IMR-90 (cell line): ENCODE results near the gene PARVB. TPM values are rescaled to one million over a fixed set of nuclear protein-coding genes. Genes with fewer than 3 reads are reported as not detected.

Source experiments
- ATAC-seq: fragments of 200-7000 bp; cut with Tn5 transposase; 2 replicates; pipeline ENCODE4 v1.9.1; 2020; ENCODE audit warnings: low read depth, mild to moderate bottlenecking, moderate library complexity
- BruUV-seq: library from RNA; stranded (reverse); fragments of 400-500 nt; replicated peaks from 2 replicates; lab custom pipeline; 2021; lab: Mats Ljungman, UMichigan
- CTCF ChIA-PET: fragments of 300-600 bp; formaldehyde crosslinking; extraction: SDS; loops from one replicate; lab custom pipeline; 2021; ENCODE audit warnings: antibody characterized with exemption; lab: Yijun Ruan, JAX
- POLR2A ChIA-PET: fragments of 300-600 bp; sonication (Branson Sonifier 250); formaldehyde crosslinking; loops from one replicate; lab custom pipeline; 2022; ENCODE audit warnings: antibody characterized with exemption; ENCODE audit not compliant: unreplicated experiment; lab: Charles Lee
- DNase-seq: peaks from one replicate; pipeline ENCODE4 v3.0.0; 2013
- H2AFZ ChIP-seq: replicated peaks from 2 replicates; pipeline ENCODE3; 2013; ENCODE audit warnings: low read length, mild to moderate bottlenecking; ENCODE audit not compliant: poor library complexity
- H2AK5ac ChIP-seq: 2 replicates; pipeline ENCODE4 v1.6.1; 2013; ENCODE audit warnings: low read depth, low read length, inconsistent platforms
- H2AK9ac ChIP-seq: replicated peaks from 2 replicates; pipeline ENCODE3; 2013; ENCODE audit warnings: mild to moderate bottlenecking, low read depth, low read length, moderate library complexity; ENCODE audit not compliant: poor library complexity
- H2BK120ac ChIP-seq: 2 replicates; pipeline ENCODE4 v1.6.1; 2013; ENCODE audit warnings: low read depth, low read length, inconsistent platforms
- H2BK15ac ChIP-seq: 3 replicates; pipeline ENCODE4 v1.6.1; 2013; ENCODE audit warnings: low read depth, low read length, inconsistent platforms
- H2BK20ac ChIP-seq: 2 replicates; pipeline ENCODE4 v1.6.1; 2013; ENCODE audit warnings: low read depth, mild to moderate bottlenecking, inconsistent platforms, low read length, moderate library complexity
- H2BK5ac ChIP-seq: 2 replicates; pipeline ENCODE4 v1.6.1; 2013; ENCODE audit warnings: mild to moderate bottlenecking, low read depth, low read length, inconsistent platforms; ENCODE audit not compliant: poor library complexity, severe bottlenecking
- H3K14ac ChIP-seq: replicated peaks from 2 replicates; pipeline ENCODE4 v1.6.1; 2013; ENCODE audit warnings: low read depth, low read length, inconsistent platforms
- H3K18ac ChIP-seq: 2 replicates; pipeline ENCODE4 v1.6.1; 2013; ENCODE audit warnings: low read depth, low read length, control low read depth
- H3K23ac ChIP-seq: 2 replicates; pipeline ENCODE4 v1.6.1; 2013; ENCODE audit warnings: low read depth, low read length, inconsistent platforms
- H3K27ac ChIP-seq: 2 replicates; pipeline ENCODE4 v1.5.1; 2013; ENCODE audit warnings: mild to moderate bottlenecking, control low read depth, low read length; ENCODE audit not compliant: insufficient read depth
- H3K27me3 ChIP-seq: 2 replicates; pipeline ENCODE4 v1.6.1; 2013; ENCODE audit warnings: low read length; ENCODE audit not compliant: control insufficient read depth, insufficient read depth
- H3K36me3 ChIP-seq: 2 replicates; pipeline ENCODE4 v1.6.1; 2013; ENCODE audit warnings: low read length, mixed read lengths; ENCODE audit not compliant: control insufficient read depth, insufficient read depth
- H3K4ac ChIP-seq: 2 replicates; pipeline ENCODE4 v1.6.1; 2013; ENCODE audit warnings: low read depth, low read length, inconsistent platforms
- H3K4me1 ChIP-seq: 2 replicates; pipeline ENCODE4 v1.6.1; 2013; ENCODE audit warnings: low read length, mixed read lengths; ENCODE audit not compliant: control insufficient read depth, insufficient read depth
- H3K4me2 ChIP-seq: 2 replicates; pipeline ENCODE4 v1.6.1; 2013; ENCODE audit warnings: low read depth, mild to moderate bottlenecking, control low read depth, low read length, moderate library complexity
- H3K4me3 ChIP-seq: 2 replicates; pipeline ENCODE4 v1.5.1; 2013; ENCODE audit warnings: low read depth, mild to moderate bottlenecking, control low read depth, low read length, moderate library complexity; ENCODE audit not compliant: insufficient read depth
- H3K56ac ChIP-seq: 2 replicates; pipeline ENCODE4 v1.6.1; 2013; ENCODE audit warnings: low read length, inconsistent platforms; ENCODE audit not compliant: insufficient read depth; ENCODE audit errors: extremely low read depth
- H3K79me1 ChIP-seq, 2 experiments: 2 replicates each; pipeline ENCODE4 v1.6.1; 2013; ENCODE audit warnings: low read length in 2 of 2, inconsistent platforms in 1 of 2, low read depth in 1 of 2
- H3K9ac ChIP-seq: 2 replicates; pipeline ENCODE4 v1.6.1; 2013; ENCODE audit warnings: low read depth, low read length, control low read depth
- H3K9me1 ChIP-seq: 2 replicates; pipeline ENCODE4 v1.6.1; 2013; ENCODE audit warnings: low read length, inconsistent platforms; ENCODE audit not compliant: insufficient read depth
- H3K9me3 ChIP-seq: 2 replicates; pipeline ENCODE4 v1.6.1; 2013; ENCODE audit warnings: low read length; ENCODE audit not compliant: control insufficient read depth, insufficient read depth
- H4K20me1 ChIP-seq: 2 replicates; pipeline ENCODE4 v1.6.1; 2013; ENCODE audit warnings: low read length, inconsistent platforms; ENCODE audit not compliant: insufficient read depth
- H4K5ac ChIP-seq: 2 replicates; pipeline ENCODE4 v1.6.1; 2013; ENCODE audit warnings: mild to moderate bottlenecking, low read depth, low read length, control low read depth
- H4K8ac ChIP-seq, 2 experiments: 2 replicates each; pipeline ENCODE4 v1.6.1; 2013; ENCODE audit warnings: low read depth in 2 of 2, low read length in 2 of 2, control low read depth in 1 of 2, inconsistent platforms in 1 of 2
- H4K91ac ChIP-seq: 2 replicates; pipeline ENCODE4 v1.6.1; 2013; ENCODE audit warnings: low read depth, low read length, inconsistent platforms; ENCODE audit not compliant: insufficient read depth
- BHLHE40 ChIP-seq: fragments of 150-350 bp; IDR thresholded peaks from 2 replicates; pipeline ENCODE4 v1.6.1; 2016; ENCODE audit warnings: mild to moderate bottlenecking, low read depth, low read length
- CEBPB ChIP-seq: IDR thresholded peaks from 2 replicates; pipeline ENCODE4 v1.6.1; 2012; ENCODE audit warnings: low read depth, low read length, improper control_type of control experiment
- FOS ChIP-seq: fragments of 150-350 bp; IDR thresholded peaks from 2 replicates; pipeline ENCODE4 v1.6.1; 2016; ENCODE audit warnings: low read depth, low read length
- MAFK ChIP-seq: IDR thresholded peaks from 2 replicates; pipeline ENCODE4 v1.6.1; 2012; ENCODE audit warnings: low read depth, low read length, improper control_type of control experiment
- MXI1 ChIP-seq: IDR thresholded peaks from 2 replicates; pipeline ENCODE4 v1.6.1; 2012; ENCODE audit warnings: low read depth, mild to moderate bottlenecking, low read length, moderate library complexity, borderline replicate concordance
- NFE2L2 ChIP-seq: fragments of 150-350 bp; IDR thresholded peaks from 2 replicates; pipeline ENCODE4 v1.6.1; 2016; ENCODE audit warnings: low read depth, mild to moderate bottlenecking, low read length
- RAD21 ChIP-seq: IDR thresholded peaks from 2 replicates; pipeline ENCODE4 v1.6.1; 2012; ENCODE audit warnings: low read length, improper control_type of control experiment
- RFX5 ChIP-seq: IDR thresholded peaks from 2 replicates; pipeline ENCODE4 v1.8.0; 2012; ENCODE audit warnings: low read depth, mild to moderate bottlenecking, low read length, moderate library complexity
- USF2 ChIP-seq: fragments of 150-350 bp; IDR thresholded peaks from 2 replicates; pipeline ENCODE4 v1.6.1; 2017; ENCODE audit warnings: mild to moderate bottlenecking, antibody characterized with exemption, low read length, low read depth
- WGBS, 2 experiments: methylation state at CpG; one replicate each; pipeline versions ENCODE4 v1.1.5 to v1.1.7; 2013; ENCODE audit warnings: missing lambda C conversion rate in 2 of 2; ENCODE audit not compliant: insufficient read length in 1 of 2; ENCODE audit errors: extremely low coverage in 2 of 2; 5-methylcytosine and 5-hydroxymethylcytosine counted together
- dilution Hi-C: fragments of 300-500 bp; cut with HindIII; formaldehyde crosslinking; loops from one replicate; pipeline ENCODE4 v1.14.3; 2018; ENCODE audit warnings: low sequenced_read_pairs; ENCODE audit not compliant: unreplicated experiment
- in situ Hi-C: fragments of 300-500 bp; cut with MboI; formaldehyde crosslinking; loops from 3 replicates; pipeline ENCODE4 v1.14.3; 2019; ENCODE audit warnings: low sequenced_read_pairs, inconsistent platforms, mixed read lengths
- intact Hi-C: fragments of 100-400 bp; cut with micrococcal nuclease; formaldehyde crosslinking; loops from 2 replicates; pipeline ENCODE4 v1.10.0; 2022
- polyA plus RNA-seq, 3 experiments: library from polyadenylated mRNA; depleted of rRNA; stranded (reverse); fragments of >200 nt; gene quantifications; 2 replicates each; pipeline ENCODE4 v1.2.3, GENCODE V29; 2012; ENCODE audit warnings: low replicate concordance in 1 of 3
- total RNA-seq: library from RNA; depleted of rRNA; stranded (reverse); fragments of >200 nt; gene quantifications from 2 replicates; pipeline ENCODE4 v1.2.3, GENCODE V29; 2012

Gene PARVB
- total and polyA plus RNA-seq, 2 of the 4 experiments (the other 2 are of a cell fraction): 44.3 to 53.9 TPM

DNA sequence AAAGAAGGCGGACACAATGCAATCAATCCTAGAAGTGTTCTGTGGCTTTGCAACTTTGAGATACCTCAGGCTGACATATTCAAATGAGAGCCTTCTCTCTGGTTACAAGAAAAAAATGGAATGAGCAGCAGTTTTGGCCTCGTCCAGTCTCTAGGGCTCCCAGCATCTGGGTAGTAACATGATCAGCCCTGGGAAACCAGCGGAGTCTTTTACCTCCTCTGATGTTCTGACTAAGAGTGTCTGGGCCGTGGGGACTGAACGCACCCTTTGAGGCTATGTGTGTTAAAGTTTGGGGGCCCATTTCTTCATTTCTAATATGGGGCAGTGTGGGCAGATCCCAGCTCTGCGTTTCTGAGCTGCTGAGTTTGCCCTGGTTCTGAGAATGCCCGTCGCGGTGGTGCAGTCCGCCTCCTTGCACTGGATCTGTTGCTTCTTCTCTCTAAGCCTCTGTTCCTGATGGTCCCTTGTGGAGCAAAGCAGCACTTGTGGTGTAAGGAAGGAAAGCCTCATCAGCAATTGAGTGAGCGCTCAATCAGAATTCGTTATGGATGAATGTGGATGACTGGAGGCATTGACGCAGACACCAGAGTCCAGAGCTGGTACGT is 8.1 kb downstream of the PARVB start (continued):
- TF ChIP-seq USF2: no peak
- TF ChIP-seq RAD21: no peak
- no peak for TF ChIP-seq MXI1

- H2AK5ac ChIP-seq: no peak overlapping the region
- H3K27me3 ChIP-seq: no peaks in the 10 kb centered on the region
- peaks cover 10% of the 10 kb centered on the region for H3K4me1 ChIP-seq
- H2AFZ ChIP-seq: no peak overlapping the region
- peak overlapping the region; percentile 29; the same call in 1 of the 2 replicates for H3K4me2 ChIP-seq
- no peak overlapping the region for H3K56ac ChIP-seq
- no peak overlapping the region for H4K91ac ChIP-seq
- intact Hi-C loops: no loop called here
- no peak overlapping the region for H3K23ac ChIP-seq
- BruUV-seq: no TSS peak
- ChIA-PET CTCF (no interaction called here), POLR2A (no interaction called here)
- H2BK5ac ChIP-seq: no peak overlapping the region
- no peak overlapping the region for H2BK120ac ChIP-seq
- no peak overlapping the region for H2BK20ac ChIP-seq
- DNase-seq (no peak), ATAC-seq (no peak)
- H2BK15ac ChIP-seq: no peak overlapping the region
- WGBS, 2 experiments: no CpG with 5 or more reads among the region's 7 CpGs
- dilution Hi-C loops: no loop called here
- H3K4ac ChIP-seq: no peak overlapping the region
- H4K20me1 ChIP-seq: peaks cover 11% of the 10 kb centered on the region; the same call in 1 of the 2 replicates
- no peaks in the 10 kb centered on the region for H3K9me3 ChIP-seq
- in situ Hi-C loops: no loop called here
- H3K9me1 ChIP-seq: peaks cover 10% of the 10 kb centered on the region
- no peaks in the 10 kb centered on the region for H3K36me3 ChIP-seq
- no peak overlapping the region for H3K18ac ChIP-seq
- H3K27ac ChIP-seq: peak overlapping the region; percentile 39; the same call in 1 of the 2 replicates
- H3K79me1 ChIP-seq: peaks cover 8 to 60% of the 10 kb centered on the region in 2 experiments; a peak in 3 of 4 replicates
- no peak overlapping the region for H2AK9ac ChIP-seq
- TF ChIP-seq NFE2L2 (no peak), USF2 (no peak), FOS (no peak), MAFK (no peak), BHLHE40 (no peak), RFX5 (no peak), RAD21 (no peak), CEBPB (no peak)
- H3K9ac ChIP-seq: no peak overlapping the region
- no peak overlapping the region for H3K14ac ChIP-seq
- no peak overlapping the region for H4K8ac ChIP-seq
- no peak overlapping the region for H4K5ac ChIP-seq
- H3K4me3 ChIP-seq: no peak overlapping the region
These were observed 9.2 kb downstream of the PARVB start for GRCh38 chr22:44033287-44033686.
